ENCODE results near the gene C6orf163.

C6orf163 gene

GRCh38 chr6:87407561-87407900, 62.9 kb downstream of the C6orf163 start:
- H2BK5ac ChIP-seq (ENCODE audit: low read length): no peak overlapping the region
- no peaks in the 10 kb centered on the region for H3K9me3 ChIP-seq (replicated peaks in 1 of 2; ENCODE audit: control insufficient read depth in 2 of 2, insufficient read depth in 1 of 2, low read depth in 1 of 2, low read length in 2 of 2)
- H3K18ac ChIP-seq (ENCODE audit: low read length): no peak overlapping the region
- peak overlapping the region; percentile 55 to 100 for H3K4me3 ChIP-seq (ENCODE audit: low read length in 2 of 2)
- no peaks in the 10 kb centered on the region for H3K79me1 ChIP-seq (ENCODE audit: low read depth, low read length)
- no peak for DNase-seq (ENCODE audit: low spot score)
- no peaks in the 10 kb centered on the region for H3K27me3 ChIP-seq (ENCODE audit: control insufficient read depth in 3 of 3, insufficient read depth in 3 of 3, low read depth in 1 of 3, low read length in 3 of 3)
- H3K14ac ChIP-seq (ENCODE audit: low read length): no peak overlapping the region
- no peaks in the 10 kb centered on the region for H3K4me1 ChIP-seq (ENCODE audit: control insufficient read depth in 2 of 2, insufficient read depth in 1 of 2, low read depth in 1 of 2, low read length in 2 of 2)
- no peak overlapping the region for H4K8ac ChIP-seq (ENCODE audit: low read depth, low read length)
- peak overlapping the region; percentile 47 for H3K4me2 ChIP-seq (ENCODE audit: insufficient read depth, low read length, poor library complexity, severe bottlenecking)
- no CpG with 5 or more reads among the region's 10 CpGs for WGBS, 2 donors (ENCODE audit: extremely low coverage in 2 of 2, insufficient read length in 2 of 2, insufficient replicate concordance in 1 of 2)
- peak overlapping the region; percentile 98 for H2AFZ ChIP-seq (ENCODE audit: low read length)
- no peak overlapping the region for H3K4ac ChIP-seq (ENCODE audit: low read length)
- no peak overlapping the region for H2AK5ac ChIP-seq (ENCODE audit: low read depth, low read length)
- H2BK120ac ChIP-seq (ENCODE audit: low read depth, low read length): no peak overlapping the region
- H3K9ac ChIP-seq (ENCODE audit: low read depth, low read length, poor library complexity): no peak overlapping the region
- H2BK12ac ChIP-seq (ENCODE audit: low read length): no peak overlapping the region
- H3K23ac ChIP-seq (ENCODE audit: low read depth, low read length, poor library complexity): no peak overlapping the region
- H3K27ac ChIP-seq (replicated peaks; ENCODE audit: low read length): peak overlapping the region; percentile 51
- no peak overlapping the region for H4K91ac ChIP-seq (ENCODE audit: low read depth, low read length, poor library complexity)
- H3K36me3 ChIP-seq (replicated peaks in 1 of 2; ENCODE audit: control insufficient read depth in 2 of 2, insufficient read depth in 2 of 2, low read length in 2 of 2): no peaks in the 10 kb centered on the region
- H2BK15ac ChIP-seq (ENCODE audit: low read length): no peak overlapping the region

- Histone ChIP-seq H3K9me3 (replicated peaks in 1 of 2; ENCODE audit: control insufficient read depth in 2 of 2, insufficient read depth in 1 of 2, low read depth in 1 of 2, low read length in 2 of 2) (no peaks in the 10 kb centered on the region), H4K8ac (ENCODE audit: low read depth, low read length) (no peak within 1 kb of the TSS), H4K91ac (ENCODE audit: low read depth, low read length, poor library complexity) (no peak within 1 kb of the TSS), H3K14ac (ENCODE audit: low read length) (peak within 1 kb of the TSS; percentile 71), H3K27me3 (ENCODE audit: control insufficient read depth in 3 of 3, insufficient read depth in 3 of 3, low read depth in 1 of 3, low read length in 3 of 3) (no peaks in the 10 kb centered on the region), H3K4me3 (ENCODE audit: low read length in 2 of 2) (peak within 1 kb of the TSS; percentile 55 to 100), H3K18ac (ENCODE audit: low read length) (peak within 1 kb of the TSS; percentile 91), H2BK15ac (ENCODE audit: low read length) (no peak within 1 kb of the TSS), H2BK5ac (ENCODE audit: low read length) (peak within 1 kb of the TSS; percentile 87), H2AFZ (ENCODE audit: low read length) (peak within 1 kb of the TSS; percentile 98), H3K36me3 (replicated peaks in 1 of 2; ENCODE audit: control insufficient read depth in 2 of 2, insufficient read depth in 2 of 2, low read length in 2 of 2) (no peaks in the 10 kb centered on the region), H3K4me1 (ENCODE audit: control insufficient read depth in 2 of 2, insufficient read depth in 1 of 2, low read depth in 1 of 2, low read length in 2 of 2) (no peaks in the 10 kb centered on the region), H3K9ac (ENCODE audit: low read depth, low read length, poor library complexity) (peak within 1 kb of the TSS; percentile 96), H3K79me1 (ENCODE audit: low read depth, low read length) (no peaks in the 10 kb centered on the region), H2BK12ac (ENCODE audit: low read length) (peak within 1 kb of the TSS; percentile 22), H3K4me2 (ENCODE audit: insufficient read depth, low read length, poor library complexity, severe bottlenecking) (peak within 1 kb of the TSS; percentile 80), H3K4ac (ENCODE audit: low read length) (no peak within 1 kb of the TSS), H2BK120ac (ENCODE audit: low read depth, low read length) (no peak within 1 kb of the TSS), H3K27ac (replicated peaks; ENCODE audit: low read length) (peak within 1 kb of the TSS; percentile 82), H3K23ac (ENCODE audit: low read depth, low read length, poor library complexity) (peak within 1 kb of the TSS; percentile 91), H2AK5ac (ENCODE audit: low read depth, low read length) (no peak within 1 kb of the TSS)
- WGBS, 2 donors (ENCODE audit: extremely low coverage in 2 of 2, insufficient read length in 2 of 2, insufficient replicate concordance in 1 of 2): no CpG with 5 or more reads among the region's 82 CpGs
- DNase-seq (ENCODE audit: low spot score): peak; percentile 88
These were observed 63.5 kb downstream of the C6orf163 start, which contains the start of gene CFAP206 for GRCh38 chr6:87407901-87408720. TSS of gene CFAP206 (plus strand) at chr6:87407972. CDS start at chr6:87409840, 1,868 bp downstream.

GRCh38 chr6:87408721-87409155, 64.1 kb downstream of the C6orf163 start:
- Histone ChIP-seq H2BK12ac (ENCODE audit: low read length) (no peak overlapping the region), H2BK120ac (ENCODE audit: low read depth, low read length) (no peak overlapping the region), H3K36me3 (replicated peaks in 1 of 2; ENCODE audit: control insufficient read depth in 2 of 2, insufficient read depth in 2 of 2, low read length in 2 of 2) (no peaks in the 10 kb centered on the region), H3K9me3 (replicated peaks in 1 of 2; ENCODE audit: control insufficient read depth in 2 of 2, insufficient read depth in 1 of 2, low read depth in 1 of 2, low read length in 2 of 2) (no peaks in the 10 kb centered on the region), H2BK15ac (ENCODE audit: low read length) (no peak overlapping the region), H3K4me1 (ENCODE audit: control insufficient read depth in 2 of 2, insufficient read depth in 1 of 2, low read depth in 1 of 2, low read length in 2 of 2) (no peaks in the 10 kb centered on the region), H3K79me1 (ENCODE audit: low read depth, low read length) (no peaks in the 10 kb centered on the region), H3K4ac (ENCODE audit: low read length) (no peak overlapping the region), H3K4me3 (ENCODE audit: low read length in 2 of 2) (peak overlapping the region; percentile 55 to 85), H3K27ac (replicated peaks; ENCODE audit: low read length) (peak overlapping the region; percentile 74), H2BK5ac (ENCODE audit: low read length) (no peak overlapping the region), H3K4me2 (ENCODE audit: insufficient read depth, low read length, poor library complexity, severe bottlenecking) (peak overlapping the region; percentile 44), H2AFZ (ENCODE audit: low read length) (peak overlapping the region; percentile 98), H4K8ac (ENCODE audit: low read depth, low read length) (no peak overlapping the region), H3K18ac (ENCODE audit: low read length) (peak overlapping the region; percentile 9), H3K27me3 (ENCODE audit: control insufficient read depth in 3 of 3, insufficient read depth in 3 of 3, low read depth in 1 of 3, low read length in 3 of 3) (no peaks in the 10 kb centered on the region), H3K23ac (ENCODE audit: low read depth, low read length, poor library complexity) (no peak overlapping the region), H3K9ac (ENCODE audit: low read depth, low read length, poor library complexity) (no peak overlapping the region), H4K91ac (ENCODE audit: low read depth, low read length, poor library complexity) (no peak overlapping the region), H3K14ac (ENCODE audit: low read length) (no peak overlapping the region), H2AK5ac (ENCODE audit: low read depth, low read length) (no peak overlapping the region)
- DNase-seq (ENCODE audit: low spot score): no peak
- WGBS, 2 donors (ENCODE audit: extremely low coverage in 2 of 2, insufficient read length in 2 of 2, insufficient replicate concordance in 1 of 2): no CpG with 5 or more reads among the region's 5 CpGs

All from neuronal stem cell (in vitro differentiated cells).